ES-I3 (cell line): ENCODE results near the gene RASA1.

Experiments used
- H3K36me3 ChIP-seq: 2 replicates; pipeline ENCODE4 v1.6.1; 2013; ENCODE audit warnings: mild to moderate bottlenecking, low read length, control low read depth, moderate library complexity; ENCODE audit not compliant: insufficient read depth
- H3K4me1 ChIP-seq: 2 replicates; pipeline ENCODE4 v1.6.1; 2013; ENCODE audit warnings: mild to moderate bottlenecking, control low read depth, low read length; ENCODE audit not compliant: insufficient read depth
- H3K9ac ChIP-seq: 2 replicates; pipeline ENCODE4 v1.6.1; 2013; ENCODE audit warnings: low read depth, mild to moderate bottlenecking, low read length, moderate library complexity
- H3K9me3 ChIP-seq: 2 replicates; pipeline ENCODE4 v1.6.1; 2013; ENCODE audit warnings: mild to moderate bottlenecking, low read length, moderate library complexity; ENCODE audit not compliant: control insufficient read depth, insufficient read depth

RASA1 gene

GRCh38 chr5:87360132-87360531, 92.4 kb downstream of the RASA1 start:
- Histone ChIP-seq H3K9me3 (no peaks in the 10 kb centered on the region), H3K9ac (no peak overlapping the region), H3K36me3 (peaks cover 6% of the 10 kb centered on the region; the same call in 1 of the 2 replicates), H3K4me1 (peaks cover 4% of the 10 kb centered on the region; the same call in 1 of the 2 replicates)

- H3K9ac ChIP-seq, result no peak overlapping the region
- H3K4me1 ChIP-seq, result peaks cover 4% of the 10 kb centered on the region; the same call in 1 of the 2 replicates
- H3K36me3 ChIP-seq, result no peaks in the 10 kb centered on the region
- H3K9me3 ChIP-seq, result no peaks in the 10 kb centered on the region
These were observed 93.4 kb downstream of the RASA1 start for GRCh38 chr5:87361031-87361445.

DNA sequence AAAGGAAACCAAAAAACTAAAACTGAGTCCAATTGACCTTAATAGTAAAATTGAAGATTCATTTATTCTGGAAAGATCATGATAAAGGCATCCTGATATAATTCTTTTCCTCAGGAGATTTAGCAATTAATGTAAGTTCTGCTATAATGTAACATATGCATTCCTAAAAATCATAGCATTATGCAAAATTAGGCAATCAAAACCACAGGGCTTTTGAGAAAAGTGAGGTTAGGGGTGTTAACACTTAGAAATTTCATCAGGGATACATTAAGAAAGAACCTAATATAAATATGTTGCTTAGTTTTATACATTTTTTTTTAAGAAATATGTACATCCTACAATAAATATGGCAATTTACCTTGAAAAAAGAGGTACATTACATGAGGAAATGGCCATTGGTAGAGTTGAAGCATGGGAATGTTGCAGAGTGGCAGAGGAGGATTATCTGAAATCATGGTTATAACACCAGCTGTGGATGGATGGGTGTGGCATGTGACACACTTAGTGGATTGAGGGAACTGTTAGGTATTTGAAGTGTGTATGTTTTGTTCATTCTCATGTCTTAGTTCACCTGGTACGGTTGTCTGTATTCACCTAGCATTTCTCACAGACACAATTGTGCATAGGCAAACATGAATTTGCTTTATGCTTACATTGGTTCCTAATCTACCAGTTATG, 94.0 kb downstream of the RASA1 start:
- Histone ChIP-seq H3K9ac (no peak overlapping the region), H3K36me3 (no peaks in the 10 kb centered on the region)

GRCh38 chr5:87367243-87367642, 99.6 kb downstream of the RASA1 start:
- no peak overlapping the region for H3K9ac ChIP-seq
- no peaks in the 10 kb centered on the region for H3K36me3 ChIP-seq
- H3K9me3 ChIP-seq, result no peaks in the 10 kb centered on the region
- no peaks in the 10 kb centered on the region for H3K4me1 ChIP-seq

More for the DNA sequence above, 94.0 kb downstream of the RASA1 start:
- Histone ChIP-seq H3K9me3 (no peaks in the 10 kb centered on the region), H3K4me1 (peaks cover 4% of the 10 kb centered on the region; the same call in 1 of the 2 replicates)

DNA sequence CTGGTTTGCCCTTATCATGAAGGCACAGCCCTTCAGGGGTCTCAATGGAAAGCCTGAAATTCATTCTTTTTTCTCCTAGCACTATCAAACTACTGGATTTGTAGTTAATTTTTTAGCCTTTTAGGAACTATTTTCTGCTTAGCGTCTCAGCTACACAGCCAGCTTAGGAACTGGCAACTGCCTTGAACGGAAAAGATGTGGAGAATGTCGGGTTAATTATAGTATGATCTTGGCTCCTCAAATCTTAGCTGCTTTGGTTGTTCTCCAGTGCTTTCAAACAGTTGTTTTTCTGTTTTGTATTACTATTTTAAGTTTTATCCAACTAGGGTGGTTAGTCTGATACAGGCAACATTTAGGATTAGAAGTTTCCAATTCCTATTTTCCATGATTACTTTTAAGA, 100.9 kb downstream of the RASA1 start:
- Histone ChIP-seq H3K4me1 (no peaks in the 10 kb centered on the region), H3K9me3 (no peaks in the 10 kb centered on the region), H3K9ac (no peak overlapping the region), H3K36me3 (no peaks in the 10 kb centered on the region)

GRCh38 chr5:87369431-87369830, 101.7 kb downstream of the RASA1 start:
- no peak overlapping the region for H3K9ac ChIP-seq
- H3K4me1 ChIP-seq, result no peaks in the 10 kb centered on the region
- no peaks in the 10 kb centered on the region for H3K36me3 ChIP-seq
- H3K9me3 ChIP-seq, result no peaks in the 10 kb centered on the region

DNA sequence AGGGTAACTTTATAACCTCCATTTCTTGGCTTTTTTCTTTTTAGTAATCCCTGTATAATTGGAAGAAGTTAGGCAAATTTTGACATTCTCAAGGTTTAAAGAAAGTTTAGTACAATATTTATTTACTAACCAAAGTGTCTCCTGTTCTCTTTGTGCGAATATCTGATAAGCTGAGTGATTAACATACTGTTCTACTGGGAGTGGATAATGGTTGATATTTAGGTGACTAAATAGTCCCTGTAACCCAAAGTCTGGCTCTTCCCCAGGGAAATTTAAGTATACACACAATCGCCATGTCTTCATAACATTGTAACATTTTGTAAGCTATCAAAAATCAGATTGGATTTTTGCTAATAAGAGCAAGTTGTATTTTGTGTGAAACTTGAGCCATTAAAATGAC, 105.0 kb downstream of the RASA1 start:
- Histone ChIP-seq H3K9me3 (no peaks in the 10 kb centered on the region), H3K36me3 (no peaks in the 10 kb centered on the region), H3K4me1 (no peaks in the 10 kb centered on the region), H3K9ac (no peak overlapping the region)

- Histone ChIP-seq H3K9me3 (no peaks in the 10 kb centered on the region), H3K9ac (no peak overlapping the region), H3K4me1 (no peaks in the 10 kb centered on the region), H3K36me3 (peaks cover 2% of the 10 kb centered on the region; the same call in 1 of the 2 replicates)
These were observed 114.5 kb downstream of the RASA1 start for GRCh38 chr5:87382224-87382623.

- Histone ChIP-seq H3K9ac (no peak overlapping the region), H3K4me1 (no peaks in the 10 kb centered on the region)
These were observed 115.5 kb downstream of the RASA1 start for GRCh38 chr5:87383216-87383615.

GRCh38 chr5:87385802-87386201, 118.1 kb downstream of the RASA1 start:
- Histone ChIP-seq H3K36me3 (peaks cover 10% of the 10 kb centered on the region), H3K9ac (no peak overlapping the region)

More at GRCh38 chr5:87383216-87383615, 115.5 kb downstream of the RASA1 start:
- peaks cover 6% of the 10 kb centered on the region; the same call in 1 of the 2 replicates for H3K36me3 ChIP-seq
- no peaks in the 10 kb centered on the region for H3K9me3 ChIP-seq

GRCh38 chr5:87388129-87388528, 120.4 kb downstream of the RASA1 start:
- Histone ChIP-seq H3K9ac (no peak overlapping the region), H3K36me3 (peaks cover 22% of the 10 kb centered on the region), H3K9me3 (no peaks in the 10 kb centered on the region), H3K4me1 (no peaks in the 10 kb centered on the region)

More at GRCh38 chr5:87385802-87386201, 118.1 kb downstream of the RASA1 start:
- Histone ChIP-seq H3K4me1 (no peaks in the 10 kb centered on the region), H3K9me3 (no peaks in the 10 kb centered on the region)

- no peaks in the 10 kb centered on the region for H3K4me1 ChIP-seq
- H3K9ac ChIP-seq, result no peak overlapping the region
- no peaks in the 10 kb centered on the region for H3K9me3 ChIP-seq
- peaks cover 22% of the 10 kb centered on the region for H3K36me3 ChIP-seq
These were observed 121.8 kb downstream of the RASA1 start for GRCh38 chr5:87389296-87390034.

DNA sequence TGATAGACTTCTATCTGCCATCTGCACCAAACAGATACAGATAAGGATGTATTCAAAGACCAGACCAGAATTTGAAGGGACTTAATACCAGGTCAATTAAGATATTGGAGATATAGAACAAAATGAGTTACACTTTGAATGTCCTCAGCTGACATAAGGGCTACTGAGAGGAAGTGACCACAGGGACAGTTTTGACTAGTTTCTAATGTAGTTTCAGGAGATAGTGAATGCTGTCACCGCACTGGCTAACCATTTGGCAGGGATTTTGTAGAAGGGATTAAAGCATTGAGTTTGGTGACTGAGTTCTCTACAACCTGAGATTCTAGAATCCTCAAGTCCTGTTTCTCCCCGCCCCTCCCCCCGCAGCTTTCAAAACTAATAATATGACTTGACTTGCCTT, 122.4 kb downstream of the RASA1 start:
- Histone ChIP-seq H3K9ac (no peak overlapping the region), H3K9me3 (no peaks in the 10 kb centered on the region), H3K36me3 (peaks cover 22% of the 10 kb centered on the region), H3K4me1 (no peaks in the 10 kb centered on the region)

DNA sequence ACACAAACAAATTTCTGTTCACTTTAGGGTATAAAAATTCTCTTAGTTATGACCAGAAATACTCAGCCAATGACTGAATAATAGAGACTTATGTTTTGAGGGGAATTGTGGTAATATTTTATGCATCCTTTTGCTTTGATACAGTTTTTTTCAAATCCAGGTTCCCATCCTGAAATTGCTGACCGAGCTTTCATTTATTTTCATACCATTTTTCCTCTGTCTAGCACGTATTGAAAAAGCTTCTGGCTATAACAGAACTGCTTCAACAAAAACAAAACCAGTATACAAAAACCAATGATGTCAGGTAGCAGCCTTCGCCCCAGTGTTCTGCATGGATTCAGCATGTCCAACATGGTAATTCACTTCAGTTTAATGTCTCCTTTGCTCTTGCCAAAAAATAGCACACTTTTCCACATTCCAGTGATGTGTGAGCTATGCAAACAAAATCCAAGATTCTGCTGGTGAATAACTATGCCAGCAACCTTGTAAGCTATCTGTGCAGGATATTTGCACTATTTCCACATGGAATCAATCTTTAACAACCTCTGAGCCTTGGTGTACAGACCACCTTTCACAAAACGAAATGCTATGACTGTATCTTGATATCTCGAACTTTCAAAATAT, 123.0 kb downstream of the RASA1 start:
- Histone ChIP-seq H3K9me3 (no peaks in the 10 kb centered on the region), H3K4me1 (no peaks in the 10 kb centered on the region), H3K9ac (no peak overlapping the region), H3K36me3 (peaks cover 22% of the 10 kb centered on the region)
